SHP77 treated with DMSO at 0.1 percent for 48 hours (cell line): ENCODE data around the gene ABHD1.
"Not testable (repeated sequence)": the region's sequence is repeated elsewhere in the genome, so short reads cannot be mapped to it uniquely, and the experiment has no call there.

ENCODE experiments used
- DNase-seq: peaks from one replicate; lab custom pipeline; 2025; lab: John Stamatoyannopoulos, UW

The ABHD1 gene

GRCh38 chr2:27109083-27109482 lies 14.5 kb upstream of the ABHD1 start:
- no peak for DNase-seq

- not testable (repeated sequence) for DNase-seq
Observed at GRCh38 chr2:27110603-27111352, 12.8 kb upstream of the ABHD1 start.

DNA sequence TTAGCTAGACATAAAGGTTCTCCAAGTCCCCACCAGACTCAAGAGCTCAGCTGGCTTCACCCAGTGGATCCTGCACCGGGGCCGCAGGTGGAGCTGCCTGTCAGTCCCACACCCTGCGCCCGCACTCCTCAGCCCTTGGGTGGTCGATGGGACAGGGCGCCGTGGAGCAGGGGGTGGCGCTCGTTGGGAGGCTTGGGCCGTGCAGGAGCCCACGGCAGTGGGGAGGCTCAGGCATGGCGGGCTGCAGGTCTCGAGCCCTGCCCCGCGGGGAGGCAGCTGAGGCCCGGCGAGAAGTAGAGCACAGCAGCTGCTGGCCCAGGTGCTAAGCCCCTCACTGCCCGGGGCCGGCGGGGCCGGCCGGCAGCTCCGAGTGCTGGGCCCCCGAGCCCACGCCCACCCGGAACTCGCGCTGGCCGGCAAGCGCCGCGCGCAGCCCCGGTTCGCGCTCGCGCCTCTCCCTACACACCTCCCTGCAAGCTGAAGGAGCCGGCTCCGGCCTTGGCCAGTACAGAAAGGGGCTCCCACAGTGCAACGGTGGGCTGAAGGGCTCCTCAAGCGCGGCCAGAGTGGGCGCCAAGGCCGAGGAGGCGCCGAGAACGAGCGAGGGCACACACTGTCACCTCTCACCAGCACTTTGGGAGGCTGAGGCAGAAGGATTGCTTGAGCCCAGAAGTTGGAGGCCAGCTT lies 12.1 kb upstream of the ABHD1 start:
- not testable (repeated sequence) for DNase-seq

DNA sequence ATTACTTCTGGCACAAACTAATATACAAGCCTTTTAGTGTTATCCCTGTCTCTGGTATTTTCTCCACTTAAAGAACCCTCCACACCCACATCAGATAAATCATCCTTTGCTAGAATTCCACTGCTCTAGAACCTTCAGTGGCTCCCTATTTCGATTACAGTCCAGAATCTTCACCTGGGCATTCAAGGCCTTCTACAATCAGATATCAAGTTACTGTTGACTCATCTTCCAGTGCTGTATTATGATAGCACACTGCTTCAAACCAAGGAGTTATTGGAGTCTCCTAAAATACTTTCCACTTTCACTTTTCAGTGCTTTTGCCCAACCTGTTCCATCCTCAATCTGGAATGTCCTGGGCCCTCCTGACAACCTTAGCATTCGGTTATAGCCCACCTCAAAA lies 8.1 kb upstream of the ABHD1 start:
- no peak for DNase-seq

- DNase-seq: no peak
Observed at GRCh38 chr2:27117995-27118524, 5.6 kb upstream of the ABHD1 start.

DNA sequence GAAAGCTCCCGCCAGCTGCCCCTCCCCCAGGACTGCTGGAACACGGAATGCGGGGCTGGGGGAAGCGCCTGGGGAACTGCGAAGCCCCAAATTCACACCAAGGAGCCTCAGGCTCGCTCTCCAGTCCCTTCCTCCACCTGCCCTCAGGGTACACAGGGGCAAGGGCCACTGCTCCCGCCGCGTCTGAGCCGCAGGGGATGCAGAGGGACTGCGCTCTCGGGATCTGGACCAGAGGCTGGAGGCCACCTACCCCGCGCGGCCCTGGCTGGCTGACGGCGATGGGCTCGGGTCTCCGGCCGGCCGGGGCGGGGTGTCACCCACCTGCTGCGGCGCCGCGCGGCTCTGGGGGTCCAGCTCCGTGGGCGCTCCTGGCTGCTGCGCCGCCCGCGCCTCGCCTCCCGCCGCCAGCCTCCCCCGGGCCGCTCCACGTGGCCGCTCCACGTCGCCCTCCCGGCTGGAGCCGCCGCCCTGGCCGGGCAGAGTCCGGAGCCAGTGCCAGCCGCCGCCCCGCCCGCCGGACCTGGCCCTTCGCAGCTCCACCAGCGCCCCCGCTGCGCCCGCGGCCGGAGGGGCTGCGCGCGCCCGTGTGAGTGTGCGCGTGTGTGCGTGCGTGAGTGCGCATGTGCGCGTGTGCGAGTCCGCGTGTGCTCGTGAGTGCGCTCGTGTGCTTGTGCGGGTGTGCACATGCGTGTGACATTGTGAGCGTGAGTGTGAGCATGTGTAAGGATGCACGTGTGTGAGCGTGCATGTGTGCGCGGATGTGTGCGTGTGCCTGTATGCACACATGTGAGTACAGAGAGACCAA lies 4.9 kb upstream of the ABHD1 start, which contains the start of gene CGREF1:
Gene CGREF1 (minus strand): TSS at position 604 of the 805 bp plus-strand sequence. CDS start 14,762 bp downstream, outside the sequence.
- no peak for DNase-seq

DNA sequence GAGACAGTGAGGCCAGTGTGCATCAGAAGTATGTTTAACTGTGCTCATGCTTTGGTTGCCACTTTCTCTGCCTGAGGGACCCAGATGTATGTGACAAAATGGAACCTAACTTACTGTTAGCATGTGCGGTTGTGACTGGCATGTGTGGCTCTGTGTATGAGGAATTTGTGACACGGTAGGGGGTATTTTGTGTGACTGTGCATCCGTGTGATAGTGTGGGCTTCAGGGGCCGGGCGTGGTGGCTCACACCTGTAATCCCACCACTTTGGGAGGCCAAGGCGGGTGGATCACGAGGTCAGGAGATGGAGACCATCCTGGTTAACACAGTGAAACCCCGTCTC lies 4.3 kb upstream of the ABHD1 start:
- not testable (repeated sequence) for DNase-seq

DNA sequence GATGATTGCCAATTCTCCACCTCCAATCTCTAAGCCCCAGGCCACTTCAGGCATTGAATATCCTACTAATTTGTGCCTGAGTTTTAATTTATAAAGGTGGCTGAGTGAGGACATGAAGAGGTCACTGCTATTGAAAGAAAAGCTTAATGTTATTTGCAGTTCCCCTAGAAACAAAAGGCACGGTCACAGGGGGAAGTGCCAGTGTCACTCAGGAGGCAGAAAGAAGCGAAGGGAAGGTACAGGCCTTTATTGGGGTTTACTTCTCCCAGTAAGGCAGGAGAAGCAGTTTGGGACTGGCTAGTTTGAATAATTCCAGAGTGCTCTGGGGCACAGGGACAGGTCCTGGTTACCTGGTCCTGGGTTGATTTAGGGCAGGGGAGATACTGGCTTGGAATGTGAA lies 1.7 kb upstream of the ABHD1 start:
- no peak for DNase-seq

- no peak for DNase-seq
Observed at GRCh38 chr2:27122791-27123190, 824 bp upstream of the ABHD1 start.

DNA sequence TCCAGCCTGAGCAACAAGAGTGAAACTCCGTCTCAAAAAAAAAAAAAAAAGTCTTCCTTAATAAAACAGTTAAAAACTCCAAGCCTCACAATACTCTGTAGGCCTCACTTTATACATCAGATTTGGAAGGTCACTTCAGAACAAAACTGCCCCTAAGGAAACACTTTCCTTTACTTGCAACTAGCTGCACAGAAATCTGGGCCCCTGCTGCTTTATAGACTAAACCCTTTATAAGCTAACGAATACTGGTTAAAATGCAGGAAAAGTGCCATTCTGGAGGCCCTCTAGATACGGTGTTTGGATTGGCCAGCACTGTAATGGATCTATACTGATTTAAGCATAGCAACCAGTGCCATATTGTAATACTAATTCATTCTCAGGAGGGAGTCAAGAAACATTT lies 1.5 kb downstream of the ABHD1 start:
- no peak for DNase-seq

DNA sequence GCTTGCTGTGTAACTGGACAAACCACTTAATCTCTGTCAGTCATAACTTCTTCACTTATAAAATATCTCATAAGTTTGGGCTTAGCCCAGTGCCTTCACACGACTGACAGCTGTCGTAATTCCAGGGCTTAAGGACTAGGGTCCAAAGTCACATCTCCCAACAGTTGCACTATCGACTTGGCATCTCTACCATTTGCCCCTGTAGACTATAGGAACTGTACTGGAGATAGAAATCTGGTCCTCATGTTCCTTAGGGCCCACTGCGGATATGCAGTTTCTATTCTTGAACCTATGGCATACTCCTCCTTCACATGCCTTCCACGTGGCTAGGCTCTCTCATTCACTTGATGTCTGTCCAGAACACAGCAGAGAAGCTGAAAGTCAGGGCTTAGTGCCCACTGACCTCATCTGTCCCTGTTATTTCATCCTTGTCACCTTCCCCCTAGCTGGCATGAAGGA lies 2.7 kb downstream of the ABHD1 start:
- DNase-seq: no peak

DNA sequence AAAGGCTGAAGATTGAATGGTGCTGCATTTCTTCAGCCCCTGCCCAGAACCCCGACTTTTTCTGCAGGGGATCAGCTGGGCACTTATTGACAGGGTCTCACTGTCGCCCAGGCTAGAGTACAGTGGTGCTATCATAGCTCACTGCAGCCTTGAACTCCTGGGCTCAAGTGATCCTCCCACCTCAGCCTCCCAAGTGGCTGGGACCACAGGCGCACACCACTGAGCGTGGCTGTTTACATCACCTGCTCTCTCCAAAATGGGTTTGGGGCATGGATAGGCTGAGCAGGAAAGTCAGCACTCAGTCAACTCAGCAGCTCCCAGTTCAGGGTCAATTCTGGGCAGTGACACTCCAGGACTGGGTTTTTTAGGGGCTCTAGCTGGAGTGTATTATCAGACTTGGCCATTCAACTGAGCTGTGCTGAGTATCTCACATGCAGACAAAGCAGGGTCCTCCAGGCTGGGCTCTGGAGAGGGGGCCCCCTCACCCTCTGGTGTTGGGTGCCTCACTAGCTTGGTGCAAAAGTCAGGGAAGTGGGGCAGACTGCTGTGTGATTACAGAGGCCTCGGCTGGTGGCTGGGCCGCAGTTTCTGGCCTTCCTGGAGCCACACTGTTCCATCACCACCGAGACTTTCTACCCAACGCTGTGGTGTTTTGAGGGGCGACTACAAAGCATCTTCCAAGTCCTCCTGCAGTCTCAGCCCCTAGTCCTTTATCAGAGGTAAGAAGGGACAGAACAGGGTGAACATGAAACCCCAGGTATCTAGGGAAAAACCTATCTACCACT lies 4.5 kb downstream of the ABHD1 start:
- no peak for DNase-seq

GRCh38 chr2:27128668-27129571 lies 5.3 kb downstream of the ABHD1 start:
- DNase-seq: no peak

- no peak for DNase-seq
Observed at GRCh38 chr2:27130396-27130795, 6.8 kb downstream of the ABHD1 start.

- DNase-seq: no peak
Observed at GRCh38 chr2:27131429-27131828, 7.8 kb downstream of the ABHD1 start.

- no peak for DNase-seq
Observed at GRCh38 chr2:27133195-27133875, 9.7 kb downstream of the ABHD1 start.

- DNase-seq: peak; percentile 75
Observed at GRCh38 chr2:27133905-27134780, 10.5 kb downstream of the ABHD1 start, which contains the start of gene PREB. PREB (minus strand) TSS chr2:27134636; CDS start chr2:27134421, 215 bp downstream.

- no peak for DNase-seq
Observed at GRCh38 chr2:27134781-27135477, 11.3 kb downstream of the ABHD1 start.
